Progenitor cell of endocrine pancreas (in vitro differentiated cells): ENCODE data around the gene BCL6B. TPM values are rescaled to one million over a fixed set of nuclear protein-coding genes. Genes with fewer than 3 reads are reported as not detected.

ENCODE experiments used
- DNase-seq: peaks from one replicate; pipeline ENCODE4 v3.0.0; 2021; ENCODE audit warnings: low spot score; ENCODE audit not compliant: unreplicated experiment
- H3K27ac Mint-ChIP-seq: 2 replicates; pipeline ENCODE4 v1.8.0; 2021; ENCODE audit warnings: mild to moderate bottlenecking, moderate library complexity, mixed read lengths
- H3K27me3 Mint-ChIP-seq: 2 replicates; pipeline ENCODE4 v1.8.0; 2021; ENCODE audit warnings: mixed read lengths
- H3K36me3 Mint-ChIP-seq: 2 replicates; pipeline ENCODE4 v1.8.0; 2022; ENCODE audit warnings: mixed read lengths; ENCODE audit not compliant: insufficient read depth
- H3K4me1 Mint-ChIP-seq: 2 replicates; pipeline ENCODE4 v1.8.0; 2021; ENCODE audit warnings: low read depth, mixed read lengths
- H3K4me3 Mint-ChIP-seq: 2 replicates; pipeline ENCODE4 v1.8.0; 2021; ENCODE audit warnings: low read depth, mild to moderate bottlenecking, moderate library complexity, mixed read lengths
- H3K9me3 Mint-ChIP-seq: 2 replicates; pipeline ENCODE4 v1.8.0; 2021; ENCODE audit warnings: low read depth, mixed read lengths
- total RNA-seq: library from RNA; stranded (reverse); gene quantifications from 2 replicates; pipeline ENCODE4 v1.2.1, GENCODE V29; 2021
- TF ChIP-seq, protein P1 (sequence below): fragments of 200-600 bp; sonication (generic); IDR thresholded peaks from one replicate; pipeline ENCODE4 v1.5.0; 2021; ENCODE audit warnings: antibody characterized with exemption, mild to moderate bottlenecking; ENCODE audit not compliant: unreplicated experiment

BCL6B gene
- total RNA-seq, 1 donor from 2014 or later, result not detected

- no peaks in the 10 kb centered on the region for H3K9me3 Mint-ChIP-seq
- no peak overlapping the region for H3K27ac Mint-ChIP-seq
- H3K4me3 Mint-ChIP-seq, result no peak overlapping the region
- no peak for DNase-seq
- H3K4me1 Mint-ChIP-seq, result peaks cover 20% of the 10 kb centered on the region
- H3K27me3 Mint-ChIP-seq, result peaks cover 25% of the 10 kb centered on the region
- TF ChIP-seq, protein P1, sequence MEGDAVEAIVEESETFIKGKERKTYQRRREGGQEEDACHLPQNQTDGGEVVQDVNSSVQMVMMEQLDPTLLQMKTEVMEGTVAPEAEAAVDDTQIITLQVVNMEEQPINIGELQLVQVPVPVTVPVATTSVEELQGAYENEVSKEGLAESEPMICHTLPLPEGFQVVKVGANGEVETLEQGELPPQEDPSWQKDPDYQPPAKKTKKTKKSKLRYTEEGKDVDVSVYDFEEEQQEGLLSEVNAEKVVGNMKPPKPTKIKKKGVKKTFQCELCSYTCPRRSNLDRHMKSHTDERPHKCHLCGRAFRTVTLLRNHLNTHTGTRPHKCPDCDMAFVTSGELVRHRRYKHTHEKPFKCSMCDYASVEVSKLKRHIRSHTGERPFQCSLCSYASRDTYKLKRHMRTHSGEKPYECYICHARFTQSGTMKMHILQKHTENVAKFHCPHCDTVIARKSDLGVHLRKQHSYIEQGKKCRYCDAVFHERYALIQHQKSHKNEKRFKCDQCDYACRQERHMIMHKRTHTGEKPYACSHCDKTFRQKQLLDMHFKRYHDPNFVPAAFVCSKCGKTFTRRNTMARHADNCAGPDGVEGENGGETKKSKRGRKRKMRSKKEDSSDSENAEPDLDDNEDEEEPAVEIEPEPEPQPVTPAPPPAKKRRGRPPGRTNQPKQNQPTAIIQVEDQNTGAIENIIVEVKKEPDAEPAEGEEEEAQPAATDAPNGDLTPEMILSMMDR, result no peak
- H3K36me3 Mint-ChIP-seq, result peaks cover 3% of the 10 kb centered on the region
Observed at GRCh38 chr17:7017827-7018200, 5.0 kb upstream of the BCL6B start.

DNA sequence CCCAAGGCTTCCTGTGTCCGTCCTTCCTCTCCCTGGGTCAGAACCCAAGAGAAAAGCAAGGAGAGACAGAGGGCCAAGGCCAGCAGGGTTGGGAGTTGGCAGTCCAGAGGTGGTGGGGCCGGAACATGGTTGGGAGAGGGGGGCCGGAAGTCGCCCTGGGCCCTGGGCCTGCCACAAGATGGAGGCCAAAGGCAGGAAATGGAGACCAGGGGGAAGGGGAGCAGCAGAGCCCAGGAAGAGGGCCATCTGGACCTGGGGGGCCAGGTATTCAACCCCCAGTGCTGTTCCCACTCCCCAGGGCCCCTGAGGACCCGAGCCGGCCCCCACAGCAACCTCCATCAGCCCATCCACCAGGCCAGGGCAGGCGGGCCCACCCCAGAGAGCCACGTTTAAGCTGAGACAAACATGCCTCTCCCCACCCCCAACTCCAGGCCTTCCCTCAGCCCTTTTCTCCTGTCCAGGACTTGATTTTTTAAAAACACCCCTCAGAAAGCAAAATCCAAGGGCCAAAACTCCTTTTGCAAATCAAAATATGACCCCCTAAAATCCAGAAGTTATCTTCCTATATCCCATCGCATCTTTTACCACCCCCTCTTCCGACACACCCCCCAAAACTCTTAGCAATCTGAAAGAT is 4.4 kb upstream of the BCL6B start:
- no peak for DNase-seq
- H3K9me3 Mint-ChIP-seq, result no peaks in the 10 kb centered on the region
- H3K36me3 Mint-ChIP-seq, result peaks cover 3% of the 10 kb centered on the region
- peaks cover 31% of the 10 kb centered on the region for H3K27me3 Mint-ChIP-seq
- no peak overlapping the region for H3K4me3 Mint-ChIP-seq
- H3K4me1 Mint-ChIP-seq, result peaks cover 15% of the 10 kb centered on the region
- TF ChIP-seq, protein P1, result no peak
- H3K27ac Mint-ChIP-seq, result no peak overlapping the region

- Mint-ChIP-seq H3K4me3 (no peak overlapping the region), H3K27ac (no peak overlapping the region), H3K27me3 (peaks cover 40% of the 10 kb centered on the region), H3K9me3 (no peaks in the 10 kb centered on the region), H3K4me1 (peaks cover 5% of the 10 kb centered on the region), H3K36me3 (peaks cover 3% of the 10 kb centered on the region)
- DNase-seq, result no peak
- TF ChIP-seq, protein P1, result no peak
Observed at GRCh38 chr17:7019367-7019766, 3.5 kb upstream of the BCL6B start.

GRCh38 chr17:7019839-7020519 is 2.9 kb upstream of the BCL6B start:
- no peak for DNase-seq
- Mint-ChIP-seq H3K4me1 (peaks cover 4% of the 10 kb centered on the region), H3K36me3 (peaks cover 3% of the 10 kb centered on the region)

DNA sequence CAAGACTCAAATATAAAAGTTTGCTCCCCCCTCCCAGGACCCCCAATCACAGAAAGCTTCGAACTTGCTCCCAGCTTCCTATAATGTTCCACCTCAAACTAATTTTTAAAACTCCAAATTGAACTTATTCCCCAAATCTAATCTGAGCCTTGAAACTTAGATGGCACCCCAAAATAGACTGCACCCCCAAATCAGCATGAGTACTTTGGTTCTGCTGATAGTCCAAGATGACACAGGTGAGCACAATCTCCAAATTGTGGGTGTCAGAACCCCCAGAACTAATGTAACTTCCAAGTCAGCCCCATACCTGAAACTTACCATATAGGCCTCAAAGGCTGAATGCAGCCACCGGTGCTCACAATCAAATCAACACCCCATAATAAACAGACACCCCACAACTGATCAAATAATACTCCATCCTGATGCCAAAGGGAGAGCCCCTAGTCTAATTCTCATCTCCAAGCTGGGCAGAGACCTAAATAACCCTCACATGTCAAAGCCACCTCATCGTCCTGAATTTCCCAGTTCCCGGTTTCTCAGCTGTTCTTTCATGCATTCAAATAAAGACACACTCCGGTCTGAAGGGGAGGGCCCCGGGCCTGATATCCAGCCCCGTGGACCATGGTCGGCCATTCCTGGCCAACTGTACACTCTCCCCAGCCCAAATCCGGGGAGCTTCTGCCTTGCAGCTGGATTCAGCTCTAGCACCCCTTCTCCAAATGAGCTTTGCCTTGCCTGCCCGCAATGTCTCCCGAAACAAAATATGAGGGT is 1.8 kb upstream of the BCL6B start:
- no peaks in the 10 kb centered on the region for H3K9me3 Mint-ChIP-seq
- no peak for DNase-seq
- peaks cover 50% of the 10 kb centered on the region for H3K27me3 Mint-ChIP-seq
- H3K4me1 Mint-ChIP-seq, result peaks cover 1% of the 10 kb centered on the region
- peaks cover 3% of the 10 kb centered on the region for H3K36me3 Mint-ChIP-seq
- no peak overlapping the region for H3K4me3 Mint-ChIP-seq
- no peak overlapping the region for H3K27ac Mint-ChIP-seq
- TF ChIP-seq, protein P1, result no peak

More at GRCh38 chr17:7019839-7020519, 2.9 kb upstream of the BCL6B start:
- Mint-ChIP-seq H3K27ac (no peak overlapping the region), H3K27me3 (peaks cover 46% of the 10 kb centered on the region), H3K4me3 (peak overlapping the region; percentile 31), H3K9me3 (no peaks in the 10 kb centered on the region)
- TF ChIP-seq, protein P1, result no peak
